NB4 (cell line): Measurements from ENCODE around the gene BNC2.
"Not testable (repeated sequence)": the region's sequence is repeated elsewhere in the genome, so short reads cannot be mapped to it uniquely, and the experiment has no call there.

Source experiments
- DNase-seq: peaks from one replicate; pipeline ENCODE4 v3.0.0; 2010; ENCODE audit warnings: low read depth
- H3K4me3 ChIP-seq: one replicate; pipeline ENCODE4 v1.5.1; 2011; ENCODE audit warnings: mild to moderate bottlenecking, low read depth, low read length, moderate library complexity
- CTCF ChIP-seq: IDR thresholded peaks from one replicate; pipeline ENCODE4 v1.5.1; 2012; ENCODE audit warnings: low read depth, low read length
- MAX ChIP-seq: IDR thresholded peaks from 2 replicates; pipeline ENCODE4 v1.6.1; 2011; ENCODE audit warnings: low read depth, low read length
- MYC ChIP-seq: IDR thresholded peaks from 2 replicates; pipeline ENCODE4 v1.6.1; 2011; ENCODE audit warnings: low read depth, low read length
- POLR2A ChIP-seq: IDR thresholded peaks from 2 replicates; pipeline ENCODE4 v1.6.1; 2011; ENCODE audit warnings: mild to moderate bottlenecking; ENCODE audit not compliant: insufficient read length; ENCODE audit errors: extremely low read depth

Gene BNC2

GRCh38 chr9:16870596-16871335, at the start of gene BNC2:
Gene BNC2, minus strand, starts transcription at chr9:16870670. Its CDS starts 22 bp downstream, at chr9:16870648.
- peak; percentile 97 for DNase-seq
- peak within 1 kb of the TSS; percentile 73 for H3K4me3 ChIP-seq
- peak; percentile 33 for TF ChIP-seq CTCF
- TF ChIP-seq MYC: 0 out of 2 replicates have a peak, but pooled peaks have one; percentile 14
- no peak for TF ChIP-seq POLR2A
- TF ChIP-seq MAX: peak; percentile 57

- TF ChIP-seq MYC (no peak), POLR2A (no peak), CTCF (no peak), MAX (no peak)
- no peak for DNase-seq
- H3K4me3 ChIP-seq: no peak overlapping the region
Observed at GRCh38 chr9:16918920-16919319, 48.5 kb upstream of the BNC2 start.

GRCh38 chr9:16915126-16915831, 44.8 kb upstream of the BNC2 start:
- TF ChIP-seq CTCF (no peak), MAX (no peak), POLR2A (no peak), MYC (no peak)
- no peak for DNase-seq
- H3K4me3 ChIP-seq: no peak overlapping the region

GRCh38 chr9:16912197-16912596, 41.7 kb upstream of the BNC2 start:
- TF ChIP-seq CTCF (no peak), MYC (no peak), MAX (no peak), POLR2A (no peak)
- H3K4me3 ChIP-seq: no peak overlapping the region
- no peak for DNase-seq

GRCh38 chr9:16908206-16908605, 37.7 kb upstream of the BNC2 start:
- peak; percentile 55 for DNase-seq
- H3K4me3 ChIP-seq: not testable (repeated sequence)

GRCh38 chr9:16904655-16905054, 34.2 kb upstream of the BNC2 start:
- no peak for TF ChIP-seq MYC
- no peak for TF ChIP-seq MAX
- TF ChIP-seq CTCF: no peak
- no peak for TF ChIP-seq POLR2A
- no peak overlapping the region for H3K4me3 ChIP-seq
- no peak for DNase-seq
